NCI-H774 (cell line): ENCODE results near the gene DUSP7.

Experiments
- DNase-seq: peaks from one replicate; lab custom pipeline; 2025; lab: John Stamatoyannopoulos, UW

Gene DUSP7

DNA sequence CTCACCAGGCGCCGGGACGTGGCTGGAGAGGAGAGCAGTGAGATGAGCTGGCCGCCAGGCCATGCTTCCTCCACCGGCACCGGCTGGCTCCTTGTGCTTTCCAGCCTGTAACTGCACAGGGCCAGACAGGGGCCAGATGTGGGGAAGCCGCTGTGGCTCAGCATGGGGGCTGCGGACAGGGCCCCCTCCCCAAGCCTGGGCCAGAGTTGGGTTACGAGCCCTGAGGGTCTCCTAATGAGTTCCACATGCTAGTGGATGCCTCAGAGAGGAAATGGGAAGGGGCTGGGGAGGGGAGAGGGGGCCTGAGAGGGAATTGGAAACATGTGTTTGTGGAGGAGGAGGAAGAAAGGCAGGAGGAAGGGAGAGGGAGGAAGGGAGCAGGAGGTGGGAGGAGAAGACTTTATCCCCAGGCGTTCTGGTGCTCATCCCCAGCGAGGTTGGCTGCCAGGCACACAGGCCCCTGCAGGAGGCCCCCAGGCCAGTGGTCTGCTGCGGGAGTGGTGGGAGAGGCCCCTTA lies 11.7 kb upstream of the DUSP7 start:
- no peak for DNase-seq

DNA sequence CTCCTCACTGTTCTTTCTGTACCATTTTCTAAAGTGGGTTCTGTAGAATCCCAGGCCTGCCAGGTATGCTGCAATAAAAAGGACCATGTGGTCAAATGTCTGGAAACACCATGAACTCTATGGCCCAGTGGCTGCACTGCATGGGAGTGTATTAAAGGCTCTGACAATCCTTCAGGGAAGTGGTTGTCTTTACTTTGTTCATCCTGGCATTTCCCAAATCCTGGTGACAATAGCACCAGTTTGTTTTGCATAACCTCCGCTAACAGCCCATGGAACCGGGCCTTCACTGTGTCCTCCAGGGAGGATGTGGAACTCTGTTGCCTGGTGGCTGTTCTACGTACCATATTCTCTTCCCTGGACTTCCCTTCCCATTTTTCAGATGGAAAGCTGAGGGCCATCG lies 11.2 kb upstream of the DUSP7 start:
- DNase-seq, result no peak

DNA sequence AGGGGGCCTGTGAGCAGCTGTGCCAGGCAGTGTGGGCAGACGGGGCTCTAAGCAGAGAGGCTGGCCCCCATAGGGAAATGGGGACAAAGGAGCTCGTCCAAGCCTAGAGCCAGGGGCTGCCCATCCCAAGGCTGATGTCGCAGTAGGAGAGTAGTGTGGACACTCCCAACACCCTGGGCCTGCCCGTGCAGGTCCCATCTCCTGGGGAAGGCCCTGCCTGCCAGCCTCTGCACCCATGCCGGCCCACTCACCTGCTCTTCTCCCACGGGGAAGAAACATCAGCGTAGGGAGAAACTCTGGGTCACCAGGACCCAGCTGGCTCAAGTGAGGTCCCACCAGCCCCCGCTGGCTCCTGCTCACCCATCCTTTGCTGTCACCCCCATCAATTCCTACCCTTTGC lies 10.7 kb upstream of the DUSP7 start:
- no peak for DNase-seq

DNA sequence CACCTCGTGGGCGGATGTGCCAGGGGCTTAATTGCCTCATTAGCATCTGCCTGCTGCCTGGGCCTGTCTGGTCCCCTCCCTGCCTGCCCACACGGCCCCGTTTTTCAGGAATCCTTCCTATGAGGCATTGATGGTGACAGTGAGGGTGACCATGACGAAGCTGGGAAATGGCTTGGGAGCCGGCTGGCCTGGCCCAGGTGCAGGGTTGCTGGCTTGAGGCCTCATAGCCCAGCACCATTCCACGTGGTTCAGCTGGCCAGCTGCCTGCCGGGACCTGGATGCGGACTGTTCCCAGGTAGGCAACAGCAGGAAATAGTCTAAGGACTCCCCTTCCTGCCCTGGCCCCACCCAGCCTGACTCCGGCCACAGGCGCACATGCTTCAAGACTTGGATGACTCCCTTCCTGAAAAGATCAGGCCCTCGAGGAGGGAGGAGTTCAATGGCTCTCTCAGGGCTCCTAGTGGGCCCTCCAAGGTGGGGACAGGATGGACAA lies 8.9 kb upstream of the DUSP7 start:
- no peak for DNase-seq

DNA sequence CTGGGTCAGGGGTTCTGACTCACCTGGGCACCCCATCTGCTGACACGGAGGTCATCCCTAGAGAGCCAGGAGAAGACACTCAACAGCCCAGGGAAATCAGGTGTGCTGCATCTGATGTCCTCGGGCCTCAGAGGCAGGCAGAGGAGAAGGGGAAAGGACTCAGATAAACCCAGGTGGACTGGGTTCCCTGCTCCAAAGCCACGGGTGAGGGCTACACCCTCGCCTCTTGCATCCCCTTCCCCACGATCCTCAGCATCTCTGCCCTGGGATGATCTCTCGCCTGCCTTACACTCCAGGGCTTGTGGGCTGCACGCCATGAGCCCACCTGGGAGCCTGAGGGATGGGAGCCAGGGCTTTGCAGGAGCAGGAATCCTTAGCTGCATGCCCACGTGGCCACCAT lies 8.2 kb upstream of the DUSP7 start:
- DNase-seq, result no peak

DNA sequence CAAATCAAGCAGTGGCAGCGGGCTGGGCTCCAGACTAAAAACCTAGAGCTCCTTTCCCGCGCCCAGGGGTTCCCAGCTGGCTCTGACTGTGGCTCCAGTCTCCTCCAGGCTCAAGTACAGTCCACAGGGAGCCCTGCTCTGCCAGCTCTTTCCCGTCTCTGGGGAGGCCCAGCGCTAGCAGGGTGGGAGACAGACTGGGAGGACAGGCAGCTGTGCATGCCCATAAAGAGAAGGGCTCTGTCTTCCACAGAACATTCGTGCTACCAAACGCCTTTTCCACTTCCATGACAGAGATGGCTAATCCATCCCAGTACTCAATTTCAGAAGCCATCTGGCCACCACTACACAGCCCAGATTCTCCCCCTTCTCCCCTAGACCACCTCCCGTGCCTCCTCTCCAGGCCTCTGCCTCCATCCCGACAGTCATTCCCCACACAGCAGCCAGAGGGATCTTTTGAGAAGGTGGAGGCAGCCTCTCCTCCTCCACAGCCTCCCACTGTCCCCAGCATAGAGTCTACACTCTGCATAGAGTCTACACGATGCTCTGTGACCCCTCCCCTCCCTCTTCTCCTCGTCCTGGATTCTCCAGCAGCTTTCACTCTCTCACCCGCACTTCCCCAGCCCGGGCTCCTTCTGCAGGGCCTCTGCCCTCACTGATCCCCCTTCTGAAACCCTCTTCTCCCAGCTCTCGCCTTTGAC lies 6.8 kb upstream of the DUSP7 start:
- DNase-seq, result no peak

DNA sequence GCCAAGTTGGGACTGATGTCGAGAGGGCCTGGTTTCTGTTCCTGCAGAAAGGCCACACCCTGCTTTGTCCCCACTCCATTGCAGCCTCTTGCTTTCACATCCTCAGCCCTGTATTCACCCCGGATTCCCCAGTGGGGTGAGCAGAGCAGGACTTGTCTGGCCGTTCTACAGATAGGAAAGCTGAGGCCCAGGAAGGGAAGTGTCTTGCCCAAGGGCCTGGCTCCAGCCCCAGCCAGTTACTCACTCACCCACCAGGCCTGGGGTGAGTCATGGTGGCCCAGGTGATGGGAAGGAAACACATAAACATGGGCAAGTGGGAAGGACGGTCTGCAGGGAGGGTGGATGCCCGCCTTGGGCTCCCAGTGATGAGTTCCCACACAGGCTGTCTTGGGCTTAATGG lies 6.1 kb upstream of the DUSP7 start:
- no peak for DNase-seq

DNA sequence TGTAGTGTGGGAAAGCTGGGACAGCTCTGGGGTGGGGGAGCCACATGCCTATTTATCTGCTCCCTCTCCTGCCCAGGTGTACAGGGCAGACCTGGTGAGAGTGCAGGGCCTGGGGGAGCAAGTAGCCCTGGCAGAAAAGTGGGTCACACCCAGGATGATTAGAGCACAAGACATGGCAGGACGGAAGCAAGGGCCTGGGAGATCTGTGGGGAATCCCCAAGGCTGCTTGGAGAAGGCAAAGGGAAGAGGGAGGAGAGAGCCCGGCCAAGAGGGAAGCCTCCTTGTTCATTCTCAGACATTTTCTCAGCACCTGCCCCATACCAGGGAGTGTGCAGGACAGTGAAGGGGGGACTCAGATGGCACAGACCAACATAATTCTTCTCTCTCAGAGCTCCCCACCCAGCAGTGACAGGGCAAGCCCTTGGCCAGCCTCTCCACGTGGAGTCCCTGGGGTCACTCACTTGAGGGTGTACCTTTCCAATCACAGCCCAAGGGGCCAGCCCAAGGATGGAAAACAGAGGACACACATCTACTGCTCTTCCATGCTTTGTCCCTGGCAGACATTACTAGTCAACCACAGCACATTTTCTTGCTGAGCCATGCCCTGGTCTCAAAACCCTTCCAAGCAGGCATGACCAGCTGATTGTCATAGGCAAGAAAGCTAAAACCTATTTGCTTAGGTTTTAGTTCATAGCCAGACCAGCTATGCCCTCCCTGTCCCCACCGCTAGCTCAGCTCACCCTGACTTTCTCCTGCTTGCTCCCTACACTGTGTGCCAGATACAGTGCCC lies 4.9 kb upstream of the DUSP7 start:
- DNase-seq, result no peak

DNA sequence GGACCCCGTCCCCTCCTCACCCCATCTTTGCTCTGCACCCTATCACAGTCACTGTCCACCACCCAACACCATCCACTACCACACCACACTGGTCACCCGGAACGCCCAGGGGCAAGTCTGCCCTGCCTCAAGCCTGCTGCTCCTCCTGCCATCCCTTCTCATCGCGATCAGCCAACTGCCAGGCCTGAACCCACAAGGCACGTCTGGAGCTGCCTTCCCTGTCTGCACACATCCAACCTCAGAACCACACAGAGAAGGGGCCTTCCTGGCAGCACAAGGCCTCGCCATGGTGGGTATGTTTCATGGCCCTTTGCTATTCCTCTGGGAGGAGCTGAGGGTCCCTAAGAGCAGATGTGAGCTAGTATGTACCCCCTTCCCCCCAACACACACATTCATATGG lies 3.4 kb upstream of the DUSP7 start:
- no peak for DNase-seq

DNA sequence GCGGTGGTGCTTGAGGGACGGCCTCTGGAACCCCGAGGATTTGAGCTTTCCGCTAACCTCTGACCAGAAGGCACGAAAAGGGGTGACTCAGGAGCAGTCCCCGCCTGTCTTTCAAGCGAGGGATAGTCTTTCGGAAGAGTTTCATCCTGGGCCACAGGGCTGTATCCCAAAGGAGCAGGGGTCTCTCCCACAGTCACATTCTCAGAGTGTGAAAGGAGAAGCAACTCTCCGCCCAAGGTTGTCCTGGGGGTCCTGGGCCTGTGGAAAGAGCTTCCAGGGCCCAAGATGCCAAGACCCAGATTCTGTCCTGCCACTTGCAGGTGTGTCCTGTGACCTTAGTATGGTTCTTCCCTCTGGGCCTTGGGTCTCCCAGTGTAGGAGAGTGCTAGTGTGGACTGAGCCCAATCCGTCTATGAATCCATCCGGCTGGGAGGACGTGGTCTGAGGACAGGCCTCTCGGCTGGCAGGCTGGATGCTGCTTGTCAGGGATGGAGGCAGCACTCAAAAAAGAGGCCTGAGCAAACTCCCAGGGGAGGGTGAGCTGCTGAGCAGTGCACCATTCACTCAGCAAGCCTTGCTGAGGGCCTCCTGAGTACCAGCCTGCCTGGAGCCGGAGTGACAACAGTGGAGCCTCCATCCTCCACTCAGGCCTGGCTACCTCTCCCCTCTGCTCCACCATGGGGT lies 1.6 kb upstream of the DUSP7 start:
- no peak for DNase-seq

DNA sequence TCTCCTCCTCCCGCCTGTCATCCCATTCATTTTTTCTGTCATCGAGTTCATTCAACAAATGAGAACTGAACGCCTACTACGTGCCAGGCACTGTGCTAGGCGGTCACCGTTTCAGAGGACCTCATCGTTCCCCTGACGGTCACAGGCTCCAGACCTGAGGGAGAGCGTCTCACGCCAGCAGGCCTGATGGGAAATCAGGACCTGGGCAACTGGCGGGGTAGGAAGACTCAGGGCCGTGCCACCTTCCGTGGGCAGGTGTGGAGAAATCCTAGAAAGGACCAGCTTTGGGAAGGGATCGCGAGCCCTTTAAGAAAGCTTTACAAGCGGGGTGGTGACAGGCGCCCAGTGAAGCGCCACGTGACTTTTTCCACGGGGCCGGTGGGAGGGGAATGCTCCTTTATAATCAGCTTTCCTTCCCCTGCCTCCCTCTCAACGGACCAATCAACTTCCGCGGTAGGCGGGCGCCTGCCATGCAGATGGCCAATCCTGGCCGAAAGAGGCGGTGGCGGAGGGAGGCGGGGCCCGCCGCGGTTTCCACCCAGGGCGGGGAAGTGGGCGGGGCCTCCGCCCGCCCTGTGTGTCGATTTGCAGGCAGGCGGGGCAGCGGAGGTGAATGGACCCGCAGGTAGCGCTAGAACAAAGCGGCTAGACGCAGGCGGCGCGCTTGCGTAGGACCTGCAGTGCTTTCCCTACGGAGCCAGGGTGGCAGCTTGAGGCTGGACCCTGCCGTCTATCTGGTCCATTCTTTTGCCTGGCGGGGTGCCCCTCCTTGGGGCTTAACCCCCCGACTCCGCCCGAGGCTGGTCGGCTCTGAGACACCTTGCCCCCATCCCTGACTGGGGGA lies 819 bp upstream of the DUSP7 start:
- DNase-seq, result peak; percentile 92

DNA sequence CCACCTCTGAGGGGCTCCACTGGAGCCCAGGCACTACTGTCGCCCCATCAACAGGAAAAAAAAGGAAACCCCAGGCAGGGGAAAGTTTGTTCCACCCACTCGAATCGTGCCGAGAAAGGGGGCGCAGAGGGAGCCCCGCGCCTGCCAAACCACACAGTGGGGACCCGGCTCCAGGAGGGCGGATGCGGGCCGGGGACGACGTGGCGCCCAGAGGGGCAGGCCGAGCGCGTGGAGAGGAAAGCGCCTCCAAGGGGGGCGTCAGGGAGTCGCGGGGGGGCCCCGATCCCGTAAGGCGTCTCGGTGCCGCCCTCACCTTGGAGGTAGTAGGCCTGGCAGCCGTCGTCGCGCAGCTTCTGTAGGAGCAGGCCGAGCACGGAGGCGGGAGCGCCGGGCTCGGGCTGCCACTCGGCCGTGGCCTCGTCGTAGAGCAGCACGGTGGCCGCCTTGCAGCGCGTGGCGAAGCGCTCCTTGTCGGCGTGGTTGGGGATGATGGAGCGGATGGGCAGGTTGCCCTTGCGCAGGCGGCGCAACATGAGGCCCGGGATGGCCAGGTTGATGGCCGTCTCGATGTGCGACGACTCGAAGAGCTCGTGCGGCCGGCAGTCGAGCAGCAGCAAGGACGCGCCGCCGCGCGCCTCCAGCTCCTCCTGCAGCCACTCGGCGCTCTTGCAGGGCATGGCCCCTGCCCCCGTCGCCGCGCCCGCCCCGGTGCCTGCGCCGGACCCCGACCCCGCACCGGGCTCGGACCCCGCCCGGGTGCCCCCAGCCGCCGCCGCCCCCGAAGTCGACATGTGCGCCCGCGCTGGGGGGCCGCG lies 627 bp downstream of the DUSP7 start:
- no peak for DNase-seq

DNA sequence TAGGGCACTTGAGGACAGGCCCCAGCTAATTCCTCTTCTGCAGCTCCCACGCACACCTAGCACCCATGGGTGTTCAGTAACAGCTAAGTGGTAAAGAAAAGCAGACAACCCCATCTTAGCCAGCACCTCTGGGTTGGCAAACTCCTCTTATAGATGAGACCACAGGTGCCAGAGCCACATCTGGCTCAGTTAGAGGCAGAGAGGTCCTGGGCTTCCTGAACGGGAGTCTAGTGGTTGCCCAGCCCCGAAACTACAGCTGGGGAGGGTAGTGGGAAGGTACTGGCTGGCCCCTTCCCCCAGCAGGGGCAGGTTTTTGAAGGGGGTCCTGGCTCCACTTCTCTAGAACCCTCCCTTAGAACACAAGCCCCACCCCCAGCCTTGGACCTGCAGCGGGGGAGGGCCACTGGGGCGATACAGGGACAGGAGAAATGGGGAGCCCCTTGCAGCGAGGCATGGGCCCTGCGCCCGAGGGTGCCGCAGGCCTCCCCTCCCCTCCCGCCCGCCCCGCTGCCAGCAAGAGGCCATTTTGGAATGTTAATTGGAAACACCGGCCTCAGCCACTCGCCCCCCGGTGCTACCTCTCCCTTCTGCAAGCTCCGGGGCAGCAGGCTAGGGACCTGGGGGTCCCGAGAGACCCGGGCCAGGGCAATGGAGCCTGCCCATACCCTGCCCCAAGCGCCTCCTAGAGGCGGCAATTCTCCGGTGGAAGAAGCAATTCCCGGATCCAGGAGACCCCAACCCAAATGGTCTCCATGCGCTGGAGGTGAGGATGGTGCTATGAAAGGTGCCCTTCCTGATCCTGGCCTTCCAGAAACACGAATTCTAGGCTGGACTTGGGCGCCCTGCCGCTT lies 1.5 kb downstream of the DUSP7 start:
- DNase-seq, result no peak

DNA sequence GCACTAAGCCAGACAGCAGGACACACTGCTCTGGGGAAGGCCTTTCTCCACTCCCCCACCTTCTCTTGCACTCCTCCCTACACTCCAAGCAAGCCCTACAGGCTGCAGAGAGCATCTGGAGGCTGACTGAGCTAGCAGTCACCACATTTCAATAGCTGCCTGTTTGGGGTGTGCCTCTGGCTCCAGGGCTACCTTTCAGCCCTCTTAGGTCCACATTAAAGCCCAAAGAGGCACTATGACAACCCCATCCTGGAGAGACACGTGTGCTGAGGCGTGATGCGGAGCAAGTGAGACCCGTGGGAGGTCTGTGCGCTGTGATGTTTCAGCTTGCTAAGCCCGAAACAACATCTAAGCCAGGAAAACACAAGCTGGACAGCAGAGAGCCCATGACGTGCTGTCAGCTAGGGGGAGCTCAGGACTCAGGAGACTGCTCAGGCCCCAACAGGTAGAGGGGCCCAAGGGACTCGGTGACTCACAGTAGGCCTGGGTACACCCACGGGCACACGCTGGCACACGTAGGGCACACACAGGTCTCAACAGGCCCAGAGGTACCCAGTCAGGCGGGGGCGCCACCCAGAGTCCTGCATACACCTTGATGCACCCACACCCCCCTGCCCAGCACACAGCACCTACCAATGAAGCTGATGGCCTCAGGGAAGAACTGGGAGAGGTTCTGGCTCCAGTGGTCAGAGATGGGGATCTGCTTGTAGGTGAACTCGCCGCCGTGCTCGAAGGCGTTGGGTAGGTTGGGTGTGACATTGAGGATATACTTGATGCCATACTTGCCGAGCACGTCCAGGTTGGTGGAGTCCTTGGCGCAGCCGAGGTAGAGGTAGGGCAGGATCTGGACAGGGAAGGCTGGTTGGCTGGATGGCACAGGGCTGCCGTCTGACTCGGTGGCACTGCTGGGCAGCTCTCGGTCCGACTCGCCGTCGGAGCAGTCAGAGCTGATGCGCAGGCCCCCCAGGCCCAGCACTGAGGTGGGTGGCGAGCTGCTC lies 2.8 kb downstream of the DUSP7 start:
- no peak for DNase-seq

DNA sequence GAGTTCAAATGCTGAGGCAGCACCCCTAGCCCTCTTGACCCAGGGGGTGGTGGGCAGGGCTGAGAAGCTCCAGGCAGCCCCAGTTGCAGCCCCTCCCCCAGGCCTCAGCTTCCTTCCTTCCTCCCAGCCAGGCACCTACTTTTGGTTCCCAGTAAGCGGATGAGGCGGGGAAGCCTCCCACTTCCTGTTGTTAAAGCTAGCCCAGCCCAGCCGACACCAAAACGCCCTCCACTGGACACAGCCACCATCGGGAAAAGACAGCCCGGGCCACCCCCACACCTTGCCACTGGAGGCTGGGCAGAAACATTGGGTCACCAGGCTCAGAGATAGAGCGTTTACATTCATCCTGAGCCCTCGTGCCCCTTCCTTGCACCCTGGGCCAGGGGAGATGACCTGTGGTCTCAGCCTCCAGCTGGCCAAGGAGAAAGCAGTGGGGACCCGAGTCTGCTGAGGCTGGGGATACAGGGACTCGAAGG lies 3.5 kb downstream of the DUSP7 start:
- DNase-seq, result no peak

DNA sequence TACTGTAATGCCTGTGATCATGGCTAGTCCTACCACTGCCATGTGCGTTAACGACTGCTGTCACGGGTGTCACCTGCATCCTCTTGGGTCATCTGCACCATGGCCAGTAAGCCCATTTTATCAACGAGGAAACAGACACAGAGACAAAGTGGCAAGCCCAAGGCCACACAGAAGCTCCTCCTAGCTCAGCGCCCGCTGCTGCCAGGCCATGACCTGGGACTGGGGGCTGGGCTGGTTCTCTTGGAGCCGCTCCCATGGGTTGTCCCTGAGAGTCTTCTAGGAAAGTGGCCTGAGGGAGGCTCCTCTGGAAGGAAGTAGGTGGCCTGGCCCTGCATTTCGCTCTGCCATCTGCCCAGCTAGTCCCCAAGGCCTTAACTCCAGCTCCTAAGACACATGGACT lies 4.9 kb downstream of the DUSP7 start:
- DNase-seq, result no peak

DNA sequence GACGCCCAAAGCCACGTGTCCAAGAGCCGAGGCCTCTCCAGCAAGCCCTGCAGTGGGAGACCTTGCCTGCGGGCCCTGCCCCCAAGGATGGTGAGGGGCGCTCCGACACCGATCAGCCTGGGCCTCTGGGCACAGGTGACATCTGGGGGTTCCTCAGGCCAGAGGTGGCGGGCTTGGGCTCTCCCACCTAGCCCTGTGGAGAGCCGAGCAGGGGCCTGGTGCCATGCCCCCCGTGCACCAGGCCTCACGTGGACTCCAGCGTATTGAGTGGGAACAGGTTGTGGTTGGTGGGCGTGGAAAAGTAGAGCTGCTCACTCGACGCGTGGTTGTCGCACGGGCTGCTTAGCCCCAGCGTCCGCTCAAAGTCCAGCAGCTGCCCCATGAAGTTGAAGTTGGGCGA lies 5.8 kb downstream of the DUSP7 start:
- no peak for DNase-seq

DNA sequence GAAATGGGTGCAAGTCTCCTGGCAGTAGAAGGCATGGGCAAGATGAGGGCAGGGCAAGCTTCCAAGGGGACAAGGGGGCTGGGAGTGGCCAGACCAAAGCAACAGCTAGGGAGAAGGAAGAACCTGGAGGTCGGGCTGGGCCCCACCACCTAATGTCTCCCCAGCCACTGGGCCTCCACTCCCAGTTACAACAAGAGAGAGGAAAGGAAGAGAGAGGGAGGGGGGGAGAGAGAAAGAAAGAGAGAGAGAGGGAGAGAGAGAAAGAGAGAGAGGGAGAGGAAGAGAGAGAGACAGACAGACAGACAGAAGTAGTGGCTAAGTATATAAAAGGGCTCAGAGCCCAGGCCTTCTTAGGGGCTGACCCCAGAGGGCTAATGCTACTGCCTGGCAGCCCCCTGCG lies 6.9 kb downstream of the DUSP7 start:
- DNase-seq, result no peak
